SK-N-MC (cell line): Measurements from ENCODE around the gene NXPE3.

Experiments used
- EZH2 ChIP-seq: fragments of 200-600 bp; sonication (generic); IDR thresholded peaks from one replicate; pipeline ENCODE4 v1.6.1; 2017; ENCODE audit warnings: antibody characterized with exemption
- FOXP2 ChIP-seq: optimal IDR thresholded peaks from 2 replicates; pipeline ENCODE3; 2011; ENCODE audit warnings: mild to moderate bottlenecking, moderate library complexity; ENCODE audit not compliant: insufficient read depth; ENCODE audit errors: extremely low read length, control extremely low read depth

- TF ChIP-seq EZH2 (no peak), FOXP2 (no peak)
Measured at GRCh38 chr3:101836160-101836559, 57.1 kb downstream of the NXPE3 start.
